HepG2 (cell line): ENCODE data around the gene ZNF189. TPM values are rescaled to one million over a fixed set of nuclear protein-coding genes. Genes with fewer than 3 reads are reported as not detected.
A peak's percentile ranks its signal among the peaks of the same experiment; 100 is the strongest.

Experiments
- HOXA7 ChIP-seq: sonication (generic); formaldehyde crosslinking; IDR thresholded peaks from 2 replicates; pipeline ENCODE4 v1.8.1; 2022; ENCODE audit warnings: mild to moderate bottlenecking, missing genetic modification reagents, moderate library complexity
- PATZ1 ChIP-seq: sonication (generic); formaldehyde crosslinking; IDR thresholded peaks from 2 replicates; pipeline ENCODE4 v1.4.0; 2020; ENCODE audit warnings: missing genetic modification reagents
- PBX3 ChIP-seq: sonication (generic); formaldehyde crosslinking; IDR thresholded peaks from 2 replicates; pipeline ENCODE4 v1.8.1; 2023; ENCODE audit warnings: missing genetic modification reagents, inconsistent platforms, borderline replicate concordance
- PHB2 ChIP-seq: fragments of 450-650 bp; IDR thresholded peaks from 2 replicates; pipeline ENCODE4 v1.6.1; 2018; ENCODE audit not compliant: partially characterized antibody
- RNF2 ChIP-seq: fragments of 450-650 bp; conservative IDR thresholded peaks from 2 replicates; pipeline ENCODE4 v1.6.1; 2016; ENCODE audit warnings: low read depth
- SMARCC2 ChIP-seq: fragments of 450-650 bp; IDR thresholded peaks from 2 replicates; pipeline ENCODE4 v1.6.1; 2017; ENCODE audit warnings: antibody characterized with exemption, mild to moderate bottlenecking
- TIGD3 ChIP-seq: sonication (generic); formaldehyde crosslinking; IDR thresholded peaks from 2 replicates; pipeline ENCODE4 v1.5.1; 2020; ENCODE audit warnings: mild to moderate bottlenecking, missing genetic modification reagents, borderline replicate concordance
- UBTF ChIP-seq: sonication (generic); formaldehyde crosslinking; IDR thresholded peaks from 2 replicates; pipeline ENCODE4 v1.4.0; 2020; ENCODE audit warnings: mild to moderate bottlenecking, missing genetic modification reagents
- ZBTB34 ChIP-seq: sonication (generic); formaldehyde crosslinking; IDR thresholded peaks from 2 replicates; pipeline ENCODE4 v1.8.0; 2022; ENCODE audit warnings: mild to moderate bottlenecking, missing genetic modification reagents
- ZFP36L1 ChIP-seq: sonication (generic); formaldehyde crosslinking; IDR thresholded peaks from 2 replicates; pipeline ENCODE4 v1.8.0; 2022; ENCODE audit warnings: mild to moderate bottlenecking, missing genetic modification reagents, moderate library complexity
- ZNF256 ChIP-seq: sonication (generic); formaldehyde crosslinking; conservative IDR thresholded peaks from 2 replicates; pipeline ENCODE4 v1.4.0; 2020; ENCODE audit warnings: missing genetic modification reagents
- ZNF432 ChIP-seq: sonication (generic); formaldehyde crosslinking; IDR thresholded peaks from 2 replicates; pipeline ENCODE4 v1.5.0; 2020; ENCODE audit warnings: missing genetic modification reagents, mild to moderate bottlenecking, borderline replicate concordance
- ZNF460 ChIP-seq: sonication (generic); formaldehyde crosslinking; IDR thresholded peaks from 2 replicates; pipeline ENCODE4 v1.5.1; 2020; ENCODE audit warnings: missing genetic modification reagents, mild to moderate bottlenecking, borderline replicate concordance
- polyA plus RNA-seq, 8 experiments: library from polyadenylated mRNA; depleted of rRNA in 3 of 8; stranded (reverse) in 7 of 8; unstranded in 1 of 8; fragments of >200 nt; fragmentation: Illumina TruSeq in 4 of 8; extraction: Trizol in 4 of 8; gene quantifications; 2 replicates each; pipeline versions ENCODE4 v1.2.1 to v1.2.3, GENCODE V29; 2011 to 2016; ENCODE audit warnings: low read depth in 4 of 8, missing spikeins in 1 of 8, mixed read lengths in 1 of 8; ENCODE audit not compliant: insufficient read depth in 1 of 8
- total RNA-seq, 5 experiments: library from RNA; depleted of rRNA; stranded (reverse); fragments of >200 nt; fragmentation: Illumina TruSeq; extraction: Trizol; gene quantifications; 2 replicates each; pipeline ENCODE4 v1.2.3, GENCODE V29; 2016; ENCODE audit warnings: low read depth in 1 of 5
- TF ChIP-seq, protein P1 (sequence below): sonication (generic); formaldehyde crosslinking; IDR thresholded peaks from 2 replicates; pipeline ENCODE4 v1.4.0; 2020; ENCODE audit warnings: mild to moderate bottlenecking, missing genetic modification reagents

ZNF189 gene
- total and polyA plus RNA-seq, 2 of the 13 experiments (the other 11 are each of a cell fraction or from before 2014, with no cell fraction given): 8.4 to 50.0 TPM

- TF ChIP-seq ZBTB34 (CRISPR knock-in tag): 0 out of 2 replicates have a peak, but pooled peaks have one; percentile 48
- no peak for TF ChIP-seq RNF2
- TF ChIP-seq ZNF460 (CRISPR knock-in tag): no peak
- TF ChIP-seq, protein P1, sequence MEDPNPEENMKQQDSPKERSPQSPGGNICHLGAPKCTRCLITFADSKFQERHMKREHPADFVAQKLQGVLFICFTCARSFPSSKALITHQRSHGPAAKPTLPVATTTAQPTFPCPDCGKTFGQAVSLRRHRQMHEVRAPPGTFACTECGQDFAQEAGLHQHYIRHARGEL (CRISPR knock-in tag): no peak
- no peak for TF ChIP-seq ZNF256 (CRISPR knock-in tag)
- TF ChIP-seq ZFP36L1 (CRISPR knock-in tag): no peak
- TF ChIP-seq SMARCC2: no peak
- no peak for TF ChIP-seq ZNF432 (CRISPR knock-in tag)
- no peak for TF ChIP-seq TIGD3 (CRISPR knock-in tag)
- no peak for TF ChIP-seq HOXA7 (CRISPR knock-in tag)
- no peak for TF ChIP-seq UBTF (CRISPR knock-in tag)
- no peak for TF ChIP-seq PATZ1 (CRISPR knock-in tag)
- no peak for TF ChIP-seq PBX3
- no peak for TF ChIP-seq PHB2
Measured at GRCh38 chr9:101354765-101355708, 43.6 kb upstream of the ZNF189 start (continued).
